Neural cell (in vitro differentiated cells): ENCODE measurements around the gene MID1. TPM values are rescaled to one million over a fixed set of nuclear protein-coding genes. Genes with fewer than 3 reads are reported as not detected.

Experiments used
- H2AFZ ChIP-seq: fragments of 200-600, 300-800 bp; sonication (generic), shearing (Covaris generic); 2 replicates; pipeline ENCODE4 v1.6.0; 2014; ENCODE audit warnings: low read depth, mild to moderate bottlenecking, antibody characterized with exemption, low read length, moderate library complexity
- H3F3A ChIP-seq: fragments of 200-600 bp; shearing (Covaris generic); 2 replicates; pipeline ENCODE4 v1.6.1; 2016; ENCODE audit warnings: mild to moderate bottlenecking, moderate library complexity, mixed read lengths, antibody characterized with exemption, low read length; ENCODE audit not compliant: insufficient read depth, poor library complexity, severe bottlenecking
- H3K27ac ChIP-seq: fragments of 200-600, 300-800 bp; sonication (generic), shearing (Covaris generic); 2 replicates; pipeline ENCODE4 v1.5.1; 2014; ENCODE audit warnings: mild to moderate bottlenecking, low read length, moderate library complexity
- H3K27me3 ChIP-seq: fragments of 300-800, 200-600 bp; sonication (generic), shearing (Covaris generic); 2 replicates; pipeline ENCODE4 v1.6.0; 2014; ENCODE audit warnings: mild to moderate bottlenecking, low read depth, low read length, moderate library complexity; ENCODE audit not compliant: insufficient read depth
- H3K36me3 ChIP-seq: fragments of 300-800, 200-600 bp; sonication (generic), shearing (Covaris generic); 2 replicates; pipeline ENCODE4 v1.5.1; 2014; ENCODE audit warnings: mild to moderate bottlenecking, antibody characterized with exemption, low read length, moderate library complexity; ENCODE audit not compliant: insufficient read depth
- H3K4me2 ChIP-seq: fragments of 300-800, 200-600 bp; sonication (generic), shearing (Covaris generic); 2 replicates; pipeline ENCODE4 v1.6.0; 2014; ENCODE audit warnings: mild to moderate bottlenecking, low read length
- H3K4me3 ChIP-seq: fragments of 300-800, 200-600 bp; sonication (generic), shearing (Covaris generic); 2 replicates; pipeline ENCODE4 v1.5.1; 2014; ENCODE audit warnings: mild to moderate bottlenecking, low read length, moderate library complexity
- H3K79me2 ChIP-seq: fragments of 200-600 bp; shearing (Covaris generic); replicated peaks from 2 replicates; pipeline ENCODE4 v1.6.0; 2014; ENCODE audit warnings: mild to moderate bottlenecking, low read length, moderate library complexity; ENCODE audit not compliant: insufficient read depth
- H3K9ac ChIP-seq: fragments of 300-800, 200-600 bp; sonication (generic), shearing (Covaris generic); 2 replicates; pipeline ENCODE4 v1.6.1; 2016; ENCODE audit warnings: mild to moderate bottlenecking, low read length, mixed read lengths
- H3K9me2 ChIP-seq: fragments of 200-600 bp; shearing (Covaris generic); 2 replicates; pipeline ENCODE4 v1.6.1; 2016; ENCODE audit warnings: mild to moderate bottlenecking, low read length, mixed read lengths; ENCODE audit not compliant: insufficient read depth
- H3K9me3 ChIP-seq: fragments of 200-600, 300-800 bp; sonication (generic), shearing (Covaris generic); 2 replicates; pipeline ENCODE4 v1.6.1; 2016; ENCODE audit warnings: mild to moderate bottlenecking, mixed run types, low read length, moderate library complexity, mixed read lengths
- H4K20me1 ChIP-seq: fragments of 200-600 bp; shearing (Covaris generic); 2 replicates; pipeline ENCODE4 v1.6.1; 2016; ENCODE audit warnings: mild to moderate bottlenecking, mixed run types; ENCODE audit not compliant: insufficient read depth
- EP300 ChIP-seq: fragments of 450-650 bp; conservative IDR thresholded peaks from 2 replicates; pipeline ENCODE4 v1.6.1; 2014; ENCODE audit warnings: antibody characterized with exemption, mild to moderate bottlenecking, moderate library complexity; ENCODE audit not compliant: poor library complexity, severe bottlenecking
- EZH2 ChIP-seq: fragments of 200-600, 300-800 bp; shearing (Covaris generic), sonication (generic); IDR thresholded peaks from 2 replicates; pipeline ENCODE4 v1.6.1; 2014; ENCODE audit warnings: antibody characterized with exemption, low read length, borderline replicate concordance, mild to moderate bottlenecking; ENCODE audit not compliant: insufficient read depth, poor library complexity, severe bottlenecking
- MXI1 ChIP-seq: fragments of 450-650 bp; conservative IDR thresholded peaks from 2 replicates; pipeline ENCODE4 v1.6.1; 2014; ENCODE audit warnings: antibody characterized with exemption, mild to moderate bottlenecking; ENCODE audit not compliant: poor library complexity, severe bottlenecking
- POLR2AphosphoS5 ChIP-seq: IDR thresholded peaks from 2 replicates; pipeline ENCODE4 v1.6.1; 2012
- RAD21 ChIP-seq: fragments of 450-650 bp; conservative IDR thresholded peaks from 2 replicates; pipeline ENCODE4 v1.6.1; 2014; ENCODE audit warnings: antibody characterized with exemption, mild to moderate bottlenecking, moderate library complexity
- SMC3 ChIP-seq: fragments of 450-650 bp; conservative IDR thresholded peaks from 2 replicates; pipeline ENCODE4 v1.6.1; 2014; ENCODE audit warnings: antibody characterized with exemption, mild to moderate bottlenecking, moderate library complexity; ENCODE audit not compliant: poor library complexity
- TAF1 ChIP-seq: IDR thresholded peaks from 2 replicates; pipeline ENCODE4 v1.6.1; 2012; ENCODE audit warnings: low read depth
- polyA plus RNA-seq: library from polyadenylated mRNA; depleted of rRNA; stranded (reverse); fragments of >200 nt; gene quantifications from 2 replicates; pipeline ENCODE4 v1.2.3, GENCODE V29; 2014
- TF ChIP-seq, protein P1 (sequence below): fragments of 450-650 bp; IDR thresholded peaks from 2 replicates; pipeline ENCODE4 v1.5.1; 2014; ENCODE audit warnings: antibody characterized with exemption, mild to moderate bottlenecking, moderate library complexity; ENCODE audit not compliant: poor library complexity, severe bottlenecking
- TF ChIP-seq, protein P2 (sequence below): IDR thresholded peaks from 2 replicates; pipeline ENCODE4 v1.6.1; 2012; ENCODE audit warnings: borderline replicate concordance

Gene MID1
- polyA plus RNA-seq, 1 donor from 2014 or later: 16.6 TPM

DNA sequence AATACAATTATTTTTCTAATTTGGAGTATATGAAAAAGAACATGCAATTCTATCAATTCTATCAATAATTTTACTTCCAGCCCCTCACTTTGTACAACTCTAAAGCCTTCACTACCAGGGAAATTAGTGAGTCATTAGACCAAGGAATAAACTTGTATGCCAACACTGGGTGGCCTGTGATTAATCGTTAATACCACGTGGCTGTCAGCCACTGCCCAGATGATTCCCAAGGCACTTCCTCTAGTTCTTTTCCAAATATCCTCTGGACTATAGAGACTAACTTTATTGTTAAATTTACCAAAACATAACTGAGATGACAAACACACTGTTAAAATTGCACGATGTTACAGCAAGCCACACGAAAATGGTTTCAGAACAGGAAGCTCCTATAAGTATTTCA is 45.7 kb downstream of the MID1 start:
- TF ChIP-seq POLR2AphosphoS5 (no peak), EP300 (no peak), RAD21 (no peak), TAF1 (no peak), SMC3 (no peak), MXI1 (no peak), EZH2 (no peak)
- TF ChIP-seq, protein P1, sequence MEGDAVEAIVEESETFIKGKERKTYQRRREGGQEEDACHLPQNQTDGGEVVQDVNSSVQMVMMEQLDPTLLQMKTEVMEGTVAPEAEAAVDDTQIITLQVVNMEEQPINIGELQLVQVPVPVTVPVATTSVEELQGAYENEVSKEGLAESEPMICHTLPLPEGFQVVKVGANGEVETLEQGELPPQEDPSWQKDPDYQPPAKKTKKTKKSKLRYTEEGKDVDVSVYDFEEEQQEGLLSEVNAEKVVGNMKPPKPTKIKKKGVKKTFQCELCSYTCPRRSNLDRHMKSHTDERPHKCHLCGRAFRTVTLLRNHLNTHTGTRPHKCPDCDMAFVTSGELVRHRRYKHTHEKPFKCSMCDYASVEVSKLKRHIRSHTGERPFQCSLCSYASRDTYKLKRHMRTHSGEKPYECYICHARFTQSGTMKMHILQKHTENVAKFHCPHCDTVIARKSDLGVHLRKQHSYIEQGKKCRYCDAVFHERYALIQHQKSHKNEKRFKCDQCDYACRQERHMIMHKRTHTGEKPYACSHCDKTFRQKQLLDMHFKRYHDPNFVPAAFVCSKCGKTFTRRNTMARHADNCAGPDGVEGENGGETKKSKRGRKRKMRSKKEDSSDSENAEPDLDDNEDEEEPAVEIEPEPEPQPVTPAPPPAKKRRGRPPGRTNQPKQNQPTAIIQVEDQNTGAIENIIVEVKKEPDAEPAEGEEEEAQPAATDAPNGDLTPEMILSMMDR: no peak
- TF ChIP-seq, protein P2, sequence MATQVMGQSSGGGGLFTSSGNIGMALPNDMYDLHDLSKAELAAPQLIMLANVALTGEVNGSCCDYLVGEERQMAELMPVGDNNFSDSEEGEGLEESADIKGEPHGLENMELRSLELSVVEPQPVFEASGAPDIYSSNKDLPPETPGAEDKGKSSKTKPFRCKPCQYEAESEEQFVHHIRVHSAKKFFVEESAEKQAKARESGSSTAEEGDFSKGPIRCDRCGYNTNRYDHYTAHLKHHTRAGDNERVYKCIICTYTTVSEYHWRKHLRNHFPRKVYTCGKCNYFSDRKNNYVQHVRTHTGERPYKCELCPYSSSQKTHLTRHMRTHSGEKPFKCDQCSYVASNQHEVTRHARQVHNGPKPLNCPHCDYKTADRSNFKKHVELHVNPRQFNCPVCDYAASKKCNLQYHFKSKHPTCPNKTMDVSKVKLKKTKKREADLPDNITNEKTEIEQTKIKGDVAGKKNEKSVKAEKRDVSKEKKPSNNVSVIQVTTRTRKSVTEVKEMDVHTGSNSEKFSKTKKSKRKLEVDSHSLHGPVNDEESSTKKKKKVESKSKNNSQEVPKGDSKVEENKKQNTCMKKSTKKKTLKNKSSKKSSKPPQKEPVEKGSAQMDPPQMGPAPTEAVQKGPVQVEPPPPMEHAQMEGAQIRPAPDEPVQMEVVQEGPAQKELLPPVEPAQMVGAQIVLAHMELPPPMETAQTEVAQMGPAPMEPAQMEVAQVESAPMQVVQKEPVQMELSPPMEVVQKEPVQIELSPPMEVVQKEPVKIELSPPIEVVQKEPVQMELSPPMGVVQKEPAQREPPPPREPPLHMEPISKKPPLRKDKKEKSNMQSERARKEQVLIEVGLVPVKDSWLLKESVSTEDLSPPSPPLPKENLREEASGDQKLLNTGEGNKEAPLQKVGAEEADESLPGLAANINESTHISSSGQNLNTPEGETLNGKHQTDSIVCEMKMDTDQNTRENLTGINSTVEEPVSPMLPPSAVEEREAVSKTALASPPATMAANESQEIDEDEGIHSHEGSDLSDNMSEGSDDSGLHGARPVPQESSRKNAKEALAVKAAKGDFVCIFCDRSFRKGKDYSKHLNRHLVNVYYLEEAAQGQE: no peak
- Histone ChIP-seq H3F3A (no peaks in the 10 kb centered on the region), H3K27me3 (no peaks in the 10 kb centered on the region), H3K79me2 (peaks cover 7% of the 10 kb centered on the region), H4K20me1 (no peaks in the 10 kb centered on the region), H3K9me3 (no peaks in the 10 kb centered on the region), H3K36me3 (no peaks in the 10 kb centered on the region), H3K27ac (no peak overlapping the region), H2AFZ (no peak overlapping the region), H3K9ac (no peak overlapping the region), H3K9me2 (no peaks in the 10 kb centered on the region), H3K4me2 (no peak overlapping the region), H3K4me3 (no peak overlapping the region)

DNA sequence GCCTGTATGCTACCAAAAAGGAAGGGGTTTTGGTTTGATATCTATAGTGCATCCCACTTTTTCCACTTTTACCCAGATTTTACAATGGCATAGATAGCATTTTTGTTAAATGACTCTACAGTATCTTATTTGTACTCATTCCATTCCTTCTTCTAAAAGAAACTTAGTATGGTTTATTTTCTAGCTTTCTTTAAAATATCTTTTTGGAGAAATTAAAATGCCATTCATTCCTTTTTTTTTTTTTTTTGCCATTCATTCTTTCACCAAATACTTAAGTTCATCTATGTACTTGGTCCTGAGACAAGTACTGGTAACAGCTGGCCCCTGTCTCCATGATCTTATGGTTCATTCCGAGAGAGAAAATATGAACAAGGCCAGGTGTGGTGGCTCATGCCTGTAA is 49.1 kb downstream of the MID1 start:
- no peak for TF ChIP-seq POLR2AphosphoS5
- TF ChIP-seq EZH2: no peak
- no peak for TF ChIP-seq MXI1
- no peak for TF ChIP-seq EP300
- TF ChIP-seq, protein P2: no peak
- no peak for TF ChIP-seq SMC3
- no peak for TF ChIP-seq TAF1
- TF ChIP-seq, protein P1: no peak
- TF ChIP-seq RAD21: no peak
- Histone ChIP-seq H3K4me2 (no peak overlapping the region), H3K27me3 (no peaks in the 10 kb centered on the region), H3K4me3 (no peak overlapping the region), H3F3A (no peaks in the 10 kb centered on the region), H2AFZ (no peak overlapping the region), H3K9ac (no peak overlapping the region), H3K9me2 (no peaks in the 10 kb centered on the region), H3K36me3 (no peaks in the 10 kb centered on the region), H3K9me3 (no peaks in the 10 kb centered on the region), H3K27ac (no peak overlapping the region), H3K79me2 (peaks cover 7% of the 10 kb centered on the region), H4K20me1 (no peaks in the 10 kb centered on the region)
